NB4 (cell line): ENCODE data around the gene INPP5F.

Experiments
- CTCF ChIP-seq: IDR thresholded peaks from one replicate; pipeline ENCODE4 v1.5.1; 2012; ENCODE audit warnings: low read depth, low read length
- MAX ChIP-seq: IDR thresholded peaks from 2 replicates; pipeline ENCODE4 v1.6.1; 2011; ENCODE audit warnings: low read depth, low read length
- MYC ChIP-seq: IDR thresholded peaks from 2 replicates; pipeline ENCODE4 v1.6.1; 2011; ENCODE audit warnings: low read depth, low read length
- POLR2A ChIP-seq: IDR thresholded peaks from 2 replicates; pipeline ENCODE4 v1.6.1; 2011; ENCODE audit warnings: mild to moderate bottlenecking; ENCODE audit not compliant: insufficient read length; ENCODE audit errors: extremely low read depth

- TF ChIP-seq CTCF (no peak), POLR2A (no peak), MAX (no peak), MYC (no peak)
These were observed 85.3 kb downstream of the INPP5F start for GRCh38 chr10:119811122-119811521.
